GM21390 (cell line): Measurements from ENCODE around the gene TESK2.
"Not testable (repeated sequence)": the region's sequence is repeated elsewhere in the genome, so short reads cannot be mapped to it uniquely, and the experiment has no call there.

Experiments
- ATAC-seq: cut with Tn5 transposase; IDR thresholded peaks from one replicate; pipeline ENCODE4 v1.9.1; 2021; ENCODE audit not compliant: unreplicated experiment

TESK2 gene

GRCh38 chr1:45379524-45379923, 111.4 kb downstream of the TESK2 start:
- ATAC-seq = no peak

GRCh38 chr1:45378184-45378583, 112.8 kb downstream of the TESK2 start:
- ATAC-seq = no peak

- no peak for ATAC-seq
Observed at GRCh38 chr1:45375104-45376090, 115.6 kb downstream of the TESK2 start.

GRCh38 chr1:45373573-45373972, 117.4 kb downstream of the TESK2 start:
- ATAC-seq = no peak

- ATAC-seq = peak; percentile 83
Observed at GRCh38 chr1:45370575-45370974, 120.4 kb downstream of the TESK2 start.

GRCh38 chr1:45365051-45365450, 125.9 kb downstream of the TESK2 start:
- ATAC-seq = peak; percentile 86

GRCh38 chr1:45364294-45364693, 126.7 kb downstream of the TESK2 start:
- no peak for ATAC-seq

- not testable (repeated sequence) for ATAC-seq
Observed at GRCh38 chr1:45360981-45361380, 130.0 kb downstream of the TESK2 start.

- ATAC-seq = no peak
Observed at GRCh38 chr1:45359882-45360513, 131.0 kb downstream of the TESK2 start.

- ATAC-seq = no peak
Observed at GRCh38 chr1:45356186-45356585, 134.8 kb downstream of the TESK2 start.

GRCh38 chr1:45355683-45356082, 135.3 kb downstream of the TESK2 start:
- ATAC-seq = no peak

- ATAC-seq = no peak
Observed at GRCh38 chr1:45354838-45355237, 136.1 kb downstream of the TESK2 start.

- ATAC-seq = no peak
Observed at GRCh38 chr1:45353685-45354084, 137.3 kb downstream of the TESK2 start.

GRCh38 chr1:45351508-45351907, 139.5 kb downstream of the TESK2 start:
- ATAC-seq = no peak

GRCh38 chr1:45348966-45349677, 141.8 kb downstream of the TESK2 start:
- no peak for ATAC-seq

- ATAC-seq = no peak
Observed at GRCh38 chr1:45348609-45348965, 142.4 kb downstream of the TESK2 start.

- ATAC-seq = no peak
Observed at GRCh38 chr1:45348020-45348419, 142.9 kb downstream of the TESK2 start.

GRCh38 chr1:45346473-45346872, 144.5 kb downstream of the TESK2 start:
- no peak for ATAC-seq

GRCh38 chr1:45345014-45345413, 145.9 kb downstream of the TESK2 start:
- no peak for ATAC-seq

- ATAC-seq = no peak
Observed at GRCh38 chr1:45344499-45344898, 146.5 kb downstream of the TESK2 start.

- no peak for ATAC-seq
Observed at GRCh38 chr1:45340816-45341466, 150.0 kb downstream of the TESK2 start.
